Chondrocyte (in vitro differentiated cells): ENCODE data around the gene HOXB1. TPM values are rescaled to one million over a fixed set of nuclear protein-coding genes. Genes with fewer than 3 reads are reported as not detected.

Experiments
- DNase-seq: peaks from one replicate; pipeline ENCODE4 v3.0.0; 2021; ENCODE audit warnings: mixed read lengths, low spot score
- H3K27ac Mint-ChIP-seq: one replicate; pipeline ENCODE4 v1.8.0; 2021; ENCODE audit warnings: mild to moderate bottlenecking, moderate library complexity, mixed read lengths; ENCODE audit not compliant: unreplicated experiment
- H3K27me3 Mint-ChIP-seq: 2 replicates; pipeline ENCODE4 v1.8.0; 2021; ENCODE audit warnings: low read depth, mixed read lengths
- H3K36me3 Mint-ChIP-seq: 2 replicates; pipeline ENCODE4 v1.8.0; 2021; ENCODE audit warnings: low read depth, mixed read lengths
- H3K4me1 Mint-ChIP-seq: 2 replicates; pipeline ENCODE4 v1.8.0; 2021; ENCODE audit warnings: low read depth, mild to moderate bottlenecking, mixed read lengths
- H3K4me3 Mint-ChIP-seq: one replicate; pipeline ENCODE4 v1.8.0; 2021; ENCODE audit warnings: mild to moderate bottlenecking, moderate library complexity, mixed read lengths; ENCODE audit not compliant: unreplicated experiment
- H3K9me3 Mint-ChIP-seq: 2 replicates; pipeline ENCODE4 v1.8.0; 2021; ENCODE audit warnings: low read depth, mixed read lengths
- CTCF ChIP-seq: fragments of 200-600 bp; sonication (generic); IDR thresholded peaks from 2 replicates; pipeline ENCODE4 v1.5.0; 2021; ENCODE audit warnings: antibody characterized with exemption, mild to moderate bottlenecking, moderate library complexity
- total RNA-seq: library from RNA; stranded (reverse); gene quantifications from 3 replicates; pipeline ENCODE4 v1.2.1, GENCODE V29; 2021

HOXB1 gene
- total RNA-seq, 1 donor from 2014 or later: not detected

DNA sequence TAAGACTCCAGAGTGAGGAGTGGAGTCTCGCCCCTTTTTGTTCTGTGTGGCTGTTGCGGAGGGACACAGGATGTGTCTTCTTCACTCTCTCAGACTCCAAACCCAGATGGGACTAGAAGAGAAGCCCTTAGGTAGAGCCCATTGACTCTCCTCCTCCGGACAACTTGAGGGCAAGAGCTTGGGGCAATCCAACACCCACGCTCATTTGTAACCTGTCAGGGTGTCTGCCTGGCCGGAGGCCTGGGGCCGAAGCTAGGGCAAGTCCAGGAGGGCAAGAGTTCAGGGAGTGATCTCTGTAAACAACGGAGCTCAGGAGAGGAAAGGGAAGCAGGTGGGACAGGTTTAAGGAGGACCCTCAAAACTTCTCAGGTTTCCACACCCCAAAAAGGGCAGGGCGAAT lies 1.4 kb upstream of the HOXB1 start:
- H3K27ac Mint-ChIP-seq: no peak overlapping the region
- DNase-seq: no peak
- peaks cover 63% of the 10 kb centered on the region for H3K27me3 Mint-ChIP-seq
- no peak for TF ChIP-seq CTCF
- no peak overlapping the region for H3K4me3 Mint-ChIP-seq
- H3K4me1 Mint-ChIP-seq: no peaks in the 10 kb centered on the region
- H3K36me3 Mint-ChIP-seq: no peaks in the 10 kb centered on the region
- no peaks in the 10 kb centered on the region for H3K9me3 Mint-ChIP-seq

DNA sequence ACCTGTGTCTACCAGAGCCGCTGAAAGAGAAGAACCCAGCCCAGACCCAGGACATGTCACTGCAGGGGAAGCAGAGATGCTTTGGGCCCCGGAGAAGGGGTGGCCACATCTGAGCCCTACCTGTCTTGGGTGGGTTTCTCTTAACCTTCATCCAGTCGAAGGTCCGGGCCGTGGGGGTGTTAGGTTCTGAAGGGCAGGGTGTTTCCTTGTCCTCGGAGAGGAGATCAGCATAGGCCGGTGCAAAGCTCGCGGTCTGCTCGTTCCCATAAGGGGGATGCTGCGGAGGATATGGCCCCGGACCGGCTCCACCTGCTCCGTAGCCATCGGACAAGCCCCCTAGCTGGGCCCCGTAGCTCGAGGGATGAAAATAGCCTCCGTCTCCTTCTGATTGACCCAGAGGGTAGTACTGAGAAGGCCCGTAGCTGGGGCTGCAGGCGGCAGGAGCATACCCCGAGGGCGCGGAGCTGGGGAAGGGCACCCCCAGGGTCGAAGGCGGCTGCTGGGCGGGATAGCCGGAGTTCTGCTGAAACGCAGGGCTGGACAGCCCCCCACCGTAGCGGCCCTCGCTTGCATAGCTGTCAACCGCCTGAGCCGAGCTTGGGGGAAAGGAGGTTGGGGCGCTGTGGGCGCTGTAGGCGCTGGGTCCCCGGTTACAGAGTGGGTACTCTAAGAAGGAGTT lies 464 bp downstream of the HOXB1 start:
- no peaks in the 10 kb centered on the region for H3K36me3 Mint-ChIP-seq
- no peak overlapping the region for H3K4me3 Mint-ChIP-seq
- H3K9me3 Mint-ChIP-seq: no peaks in the 10 kb centered on the region
- H3K27me3 Mint-ChIP-seq: peaks cover 69% of the 10 kb centered on the region
- H3K4me1 Mint-ChIP-seq: no peaks in the 10 kb centered on the region
- H3K27ac Mint-ChIP-seq: no peak overlapping the region
- TF ChIP-seq CTCF: no peak
- DNase-seq: no peak

GRCh38 chr17:48529683-48530009 lies 1.2 kb downstream of the HOXB1 start:
- Mint-ChIP-seq H3K4me1 (no peaks in the 10 kb centered on the region), H3K9me3 (no peaks in the 10 kb centered on the region), H3K4me3 (no peak overlapping the region), H3K27ac (no peak overlapping the region), H3K36me3 (no peaks in the 10 kb centered on the region), H3K27me3 (peaks cover 74% of the 10 kb centered on the region)
- TF ChIP-seq CTCF: no peak
- DNase-seq: no peak

GRCh38 chr17:48528936-48529682 lies 1.7 kb downstream of the HOXB1 start:
- Mint-ChIP-seq H3K27me3 (peaks cover 76% of the 10 kb centered on the region), H3K27ac (no peak overlapping the region), H3K36me3 (no peaks in the 10 kb centered on the region), H3K4me3 (no peak overlapping the region), H3K9me3 (no peaks in the 10 kb centered on the region), H3K4me1 (no peaks in the 10 kb centered on the region)
- TF ChIP-seq CTCF: no peak
- DNase-seq: no peak

GRCh38 chr17:48528153-48528935 lies 2.5 kb downstream of the HOXB1 start:
- Mint-ChIP-seq H3K27me3 (peaks cover 78% of the 10 kb centered on the region), H3K4me1 (no peaks in the 10 kb centered on the region), H3K4me3 (no peak overlapping the region), H3K27ac (no peak overlapping the region), H3K9me3 (no peaks in the 10 kb centered on the region), H3K36me3 (no peaks in the 10 kb centered on the region)
- no peak for DNase-seq
- no peak for TF ChIP-seq CTCF
